CD4-positive, alpha-beta T cell treated with Interferon gamma for 1 hour (primary cell): ENCODE data around the gene JPT2.
A peak's percentile ranks its signal among the peaks of the same experiment; 100 is the strongest.
"Not testable (repeated sequence)": the region's sequence is repeated elsewhere in the genome, so short reads cannot be mapped to it uniquely, and the experiment has no call there.

Experiments
- DNase-seq: peaks from one replicate; pipeline ENCODE4 v3.0.0-alpha.2; 2020

Gene JPT2

GRCh38 chr16:1709356-1709755 is 31.3 kb downstream of the JPT2 start:
- no peak for DNase-seq

- no peak for DNase-seq
These were observed 32.9 kb downstream of the JPT2 start for GRCh38 chr16:1710811-1711507.

GRCh38 chr16:1712791-1713261 is 34.7 kb downstream of the JPT2 start:
- no peak for DNase-seq

GRCh38 chr16:1713331-1713730 is 35.3 kb downstream of the JPT2 start:
- no peak for DNase-seq

- peak; percentile 77 for DNase-seq
These were observed 35.9 kb downstream of the JPT2 start for GRCh38 chr16:1713933-1714332.

GRCh38 chr16:1715220-1715619 is 37.1 kb downstream of the JPT2 start:
- DNase-seq = no peak

- not testable (repeated sequence) for DNase-seq
These were observed 40.2 kb downstream of the JPT2 start for GRCh38 chr16:1718236-1718635.

GRCh38 chr16:1719559-1720229 is 41.6 kb downstream of the JPT2 start:
- DNase-seq = peak; percentile 17

GRCh38 chr16:1721372-1721771 is 43.3 kb downstream of the JPT2 start:
- no peak for DNase-seq

GRCh38 chr16:1723450-1724147 is 45.5 kb downstream of the JPT2 start:
- DNase-seq = peak; percentile 17

- DNase-seq = no peak
These were observed 46.4 kb downstream of the JPT2 start for GRCh38 chr16:1724491-1724890.

GRCh38 chr16:1726661-1727502 is 48.8 kb downstream of the JPT2 start:
- DNase-seq = no peak

GRCh38 chr16:1727651-1728624 is 49.9 kb downstream of the JPT2 start:
- DNase-seq = no peak

- DNase-seq = no peak
These were observed 50.9 kb downstream of the JPT2 start for GRCh38 chr16:1729026-1729425.

GRCh38 chr16:1729445-1729844 is 51.4 kb downstream of the JPT2 start:
- DNase-seq = no peak

- no peak for DNase-seq
These were observed 53.0 kb downstream of the JPT2 start for GRCh38 chr16:1731073-1731472.

GRCh38 chr16:1731603-1732002 is 53.5 kb downstream of the JPT2 start:
- DNase-seq = no peak

GRCh38 chr16:1732071-1732470 is 54.0 kb downstream of the JPT2 start:
- DNase-seq = no peak

GRCh38 chr16:1732551-1732987 is 54.5 kb downstream of the JPT2 start:
- DNase-seq = not testable (repeated sequence)

GRCh38 chr16:1734123-1734522 is 56.0 kb downstream of the JPT2 start:
- DNase-seq = no peak

- no peak for DNase-seq
These were observed 56.7 kb downstream of the JPT2 start for GRCh38 chr16:1734816-1735215.

GRCh38 chr16:1740234-1740633 is 62.2 kb downstream of the JPT2 start:
- DNase-seq = no peak
